ENCODE results near the gene CARMIL1. TPM values are rescaled to one million over a fixed set of nuclear protein-coding genes. Genes with fewer than 3 reads are reported as not detected.

CARMIL1 gene
- total RNA-seq, 4 donors from 2014 or later = 13.6 to 33.2 (median 22.2) TPM

GRCh38 chr6:25280344-25281074 lies 1.3 kb downstream of the CARMIL1 start:
- 10% methylated on average over 13 of the region's 13 CpGs for WGBS
- TF ChIP-seq POLR2AphosphoS5 (IDR thresholded peaks at IDR 0.05) (no peak), POLR2A (IDR thresholded peaks at IDR 0.05) (no peak), CTCF (IDR thresholded peaks at IDR 0.05) (no peak), EP300 (IDR thresholded peaks at IDR 0.05) (no peak)
- H3K9me3 ChIP-seq = no peaks in the 10 kb centered on the region
- peaks cover 36% of the 10 kb centered on the region for H3K4me1 ChIP-seq
- no peaks in the 10 kb centered on the region for H3K27me3 ChIP-seq
- H3K27ac ChIP-seq = peak overlapping the region; percentile 83
- H3K36me3 ChIP-seq = no peaks in the 10 kb centered on the region
- DNase-seq (ENCODE audit: low spot score in 2 of 2) = no peak
- peak overlapping the region; percentile 78 for H3K4me3 ChIP-seq

GRCh38 chr6:25286891-25287290 lies 7.7 kb downstream of the CARMIL1 start:
- no peaks in the 10 kb centered on the region for H3K9me3 ChIP-seq
- TF ChIP-seq EP300 (IDR thresholded peaks at IDR 0.05) (no peak), CTCF (IDR thresholded peaks at IDR 0.05) (no peak), POLR2A (IDR thresholded peaks at IDR 0.05) (no peak), POLR2AphosphoS5 (IDR thresholded peaks at IDR 0.05) (no peak)
- 71% methylated on average over 2 of the region's 2 CpGs for WGBS
- H3K27ac ChIP-seq = no peak overlapping the region
- H3K27me3 ChIP-seq = no peaks in the 10 kb centered on the region
- DNase-seq (ENCODE audit: low spot score in 2 of 2) = no peak
- H3K4me3 ChIP-seq = no peak overlapping the region
- no peaks in the 10 kb centered on the region for H3K36me3 ChIP-seq
- H3K4me1 ChIP-seq = peaks cover 9% of the 10 kb centered on the region

- no peak for DNase-seq (ENCODE audit: low spot score in 2 of 2)
- WGBS = 93% methylated on average over 6 of the region's 6 CpGs
Observed at GRCh38 chr6:25287941-25288340, 8.8 kb downstream of the CARMIL1 start.

GRCh38 chr6:25288518-25288917 lies 9.3 kb downstream of the CARMIL1 start:
- H3K4me1 ChIP-seq = peaks cover 7% of the 10 kb centered on the region
- no peaks in the 10 kb centered on the region for H3K9me3 ChIP-seq
- TF ChIP-seq POLR2A (IDR thresholded peaks at IDR 0.05) (no peak), EP300 (IDR thresholded peaks at IDR 0.05) (no peak), CTCF (IDR thresholded peaks at IDR 0.05) (no peak), POLR2AphosphoS5 (IDR thresholded peaks at IDR 0.05) (no peak)
- WGBS = 100% methylated on average over 2 of the region's 2 CpGs
- H3K4me3 ChIP-seq = no peak overlapping the region
- no peaks in the 10 kb centered on the region for H3K27me3 ChIP-seq
- H3K36me3 ChIP-seq = no peaks in the 10 kb centered on the region
- no peak for DNase-seq (ENCODE audit: low spot score in 2 of 2)
- no peak overlapping the region for H3K27ac ChIP-seq

More at GRCh38 chr6:25287941-25288340, 8.8 kb downstream of the CARMIL1 start:
- H3K4me3 ChIP-seq = no peak overlapping the region
- no peaks in the 10 kb centered on the region for H3K36me3 ChIP-seq
- TF ChIP-seq EP300 (IDR thresholded peaks at IDR 0.05) (no peak), POLR2AphosphoS5 (IDR thresholded peaks at IDR 0.05) (no peak), CTCF (IDR thresholded peaks at IDR 0.05) (no peak), POLR2A (IDR thresholded peaks at IDR 0.05) (no peak)
- peaks cover 7% of the 10 kb centered on the region for H3K4me1 ChIP-seq
- H3K27ac ChIP-seq = no peak overlapping the region
- no peaks in the 10 kb centered on the region for H3K9me3 ChIP-seq
- H3K27me3 ChIP-seq = no peaks in the 10 kb centered on the region

- TF ChIP-seq CTCF (IDR thresholded peaks at IDR 0.05) (no peak), POLR2AphosphoS5 (IDR thresholded peaks at IDR 0.05) (no peak), EP300 (IDR thresholded peaks at IDR 0.05) (no peak), POLR2A (IDR thresholded peaks at IDR 0.05) (no peak)
- Histone ChIP-seq H3K27ac (no peak overlapping the region), H3K4me1 (peaks cover 12% of the 10 kb centered on the region), H3K9me3 (no peaks in the 10 kb centered on the region), H3K27me3 (no peaks in the 10 kb centered on the region), H3K4me3 (no peak overlapping the region), H3K36me3 (no peaks in the 10 kb centered on the region)
- DNase-seq (ENCODE audit: low spot score in 2 of 2) = no peak
- 89% methylated on average over 5 of the region's 5 CpGs for WGBS
Observed at GRCh38 chr6:25290306-25291060, 11.3 kb downstream of the CARMIL1 start.

Data from suprapubic skin (tissue), 4 donors.